NCI-H146 treated with DMSO at 0.1 percent for 48 hours (cell line): Measurements from ENCODE around the gene GCAT.

Experiments
- DNase-seq: peaks from one replicate; lab custom pipeline; 2025; ENCODE audit not compliant: unreplicated experiment; lab: John Stamatoyannopoulos, UW

The GCAT gene

GRCh38 chr22:37807410-37808293 lies at the start of gene GCAT:
Gene GCAT (plus strand): TSS chr22:37807934. CDS start chr22:37807968, 34 bp downstream.
- peak; percentile 55 for DNase-seq

GRCh38 chr22:37758694-37759093 lies 49.0 kb upstream of the GCAT start:
- no peak for DNase-seq

GRCh38 chr22:37759281-37759680 lies 48.5 kb upstream of the GCAT start:
- DNase-seq: no peak

GRCh38 chr22:37760152-37760551 lies 47.6 kb upstream of the GCAT start:
- no peak for DNase-seq

- DNase-seq: no peak
These were observed 45.3 kb upstream of the GCAT start for GRCh38 chr22:37762389-37762836.

- no peak for DNase-seq
These were observed 44.7 kb upstream of the GCAT start for GRCh38 chr22:37763012-37763411.

- no peak for DNase-seq
These were observed 44.1 kb upstream of the GCAT start for GRCh38 chr22:37763652-37764051.

- DNase-seq: no peak
These were observed 43.1 kb upstream of the GCAT start for GRCh38 chr22:37764622-37765021.

GRCh38 chr22:37765498-37765897 lies 42.2 kb upstream of the GCAT start:
- no peak for DNase-seq

GRCh38 chr22:37765953-37766576 lies 41.7 kb upstream of the GCAT start:
- no peak for DNase-seq

- DNase-seq: no peak
These were observed 39.5 kb upstream of the GCAT start for GRCh38 chr22:37768273-37768672.

- DNase-seq: no peak
These were observed 38.7 kb upstream of the GCAT start for GRCh38 chr22:37769056-37769455.

- no peak for DNase-seq
These were observed 36.7 kb upstream of the GCAT start for GRCh38 chr22:37771081-37771480.

- no peak for DNase-seq
These were observed 35.9 kb upstream of the GCAT start for GRCh38 chr22:37771702-37772427.

- no peak for DNase-seq
These were observed 33.0 kb upstream of the GCAT start for GRCh38 chr22:37774728-37775127.

- no peak for DNase-seq
These were observed 31.7 kb upstream of the GCAT start for GRCh38 chr22:37775785-37776638.

- no peak for DNase-seq
These were observed 31.1 kb upstream of the GCAT start for GRCh38 chr22:37776639-37777005.

- no peak for DNase-seq
These were observed 30.5 kb upstream of the GCAT start for GRCh38 chr22:37777122-37777687.

- no peak for DNase-seq
These were observed 29.2 kb upstream of the GCAT start for GRCh38 chr22:37778370-37779009.

GRCh38 chr22:37781434-37782059 lies 26.2 kb upstream of the GCAT start:
- DNase-seq: no peak
